ENCODE data around the gene SETDB1. TPM values are rescaled to one million over a fixed set of nuclear protein-coding genes. Genes with fewer than 3 reads are reported as not detected.

Gene SETDB1
- total RNA-seq, 1 experiment from 2014 or later = 66.5 TPM

DNA sequence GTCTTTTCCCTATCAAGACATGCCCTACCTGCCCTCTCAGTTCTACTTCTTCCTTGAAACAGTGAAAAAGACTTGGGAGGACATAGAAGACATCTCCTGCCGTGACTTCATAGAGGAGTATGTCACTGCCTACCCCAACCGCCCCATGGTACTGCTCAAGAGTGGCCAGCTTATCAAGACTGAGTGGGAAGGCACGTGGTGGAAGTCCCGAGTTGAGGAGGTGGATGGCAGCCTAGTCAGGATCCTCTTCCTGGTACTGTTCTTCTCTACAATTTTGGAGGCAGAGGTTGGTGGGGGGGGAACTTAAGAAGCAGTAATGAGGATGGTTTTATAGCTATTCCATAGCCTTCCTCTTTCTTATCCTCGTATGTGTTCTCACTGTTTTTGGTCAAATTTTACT is 18.7 kb downstream of the SETDB1 start:
- CTCF ChIA-PET = no interaction called here
- no peak for DNase-seq (ENCODE audit: low spot score)
- H3K4me1 ChIP-seq (ENCODE audit: insufficient read depth, low read length, poor library complexity, severe bottlenecking) = no peaks in the 10 kb centered on the region
- H3K4me3 ChIP-seq (ENCODE audit: low read depth, low read length, poor library complexity, severe bottlenecking) = no peak overlapping the region
- peaks cover 82% of the 10 kb centered on the region for H3K36me3 ChIP-seq (ENCODE audit: insufficient read depth, low read length, poor library complexity, severe bottlenecking)
- no TSS peak for BruUV-seq (replicated peaks)
- intact Hi-C loops (cut with micrococcal nuclease; ENCODE audit: unreplicated experiment) = no loop called here
- no peak overlapping the region for H3K27ac ChIP-seq (ENCODE audit: low read depth, low read length, poor library complexity, severe bottlenecking)
- no peak for TF ChIP-seq EZH2 (IDR thresholded peaks at IDR 0.05; ENCODE audit: borderline replicate concordance, low read depth, low read length, poor library complexity, severe bottlenecking)
- TF ChIP-seq, protein P1, sequence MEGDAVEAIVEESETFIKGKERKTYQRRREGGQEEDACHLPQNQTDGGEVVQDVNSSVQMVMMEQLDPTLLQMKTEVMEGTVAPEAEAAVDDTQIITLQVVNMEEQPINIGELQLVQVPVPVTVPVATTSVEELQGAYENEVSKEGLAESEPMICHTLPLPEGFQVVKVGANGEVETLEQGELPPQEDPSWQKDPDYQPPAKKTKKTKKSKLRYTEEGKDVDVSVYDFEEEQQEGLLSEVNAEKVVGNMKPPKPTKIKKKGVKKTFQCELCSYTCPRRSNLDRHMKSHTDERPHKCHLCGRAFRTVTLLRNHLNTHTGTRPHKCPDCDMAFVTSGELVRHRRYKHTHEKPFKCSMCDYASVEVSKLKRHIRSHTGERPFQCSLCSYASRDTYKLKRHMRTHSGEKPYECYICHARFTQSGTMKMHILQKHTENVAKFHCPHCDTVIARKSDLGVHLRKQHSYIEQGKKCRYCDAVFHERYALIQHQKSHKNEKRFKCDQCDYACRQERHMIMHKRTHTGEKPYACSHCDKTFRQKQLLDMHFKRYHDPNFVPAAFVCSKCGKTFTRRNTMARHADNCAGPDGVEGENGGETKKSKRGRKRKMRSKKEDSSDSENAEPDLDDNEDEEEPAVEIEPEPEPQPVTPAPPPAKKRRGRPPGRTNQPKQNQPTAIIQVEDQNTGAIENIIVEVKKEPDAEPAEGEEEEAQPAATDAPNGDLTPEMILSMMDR (conservative IDR thresholded peaks at IDR 0.05; ENCODE audit: low read depth, low read length) = no peak
- H3K27me3 ChIP-seq (replicated peaks; ENCODE audit: insufficient read depth, low read depth, low read length, poor library complexity) = no peaks in the 10 kb centered on the region
- POLR2A ChIA-PET (ENCODE audit: low non-redundant PET) = no interaction called here
- H3K9me3 ChIP-seq (ENCODE audit: low read depth, low read length, poor library complexity, severe bottlenecking) = no peaks in the 10 kb centered on the region

DNA sequence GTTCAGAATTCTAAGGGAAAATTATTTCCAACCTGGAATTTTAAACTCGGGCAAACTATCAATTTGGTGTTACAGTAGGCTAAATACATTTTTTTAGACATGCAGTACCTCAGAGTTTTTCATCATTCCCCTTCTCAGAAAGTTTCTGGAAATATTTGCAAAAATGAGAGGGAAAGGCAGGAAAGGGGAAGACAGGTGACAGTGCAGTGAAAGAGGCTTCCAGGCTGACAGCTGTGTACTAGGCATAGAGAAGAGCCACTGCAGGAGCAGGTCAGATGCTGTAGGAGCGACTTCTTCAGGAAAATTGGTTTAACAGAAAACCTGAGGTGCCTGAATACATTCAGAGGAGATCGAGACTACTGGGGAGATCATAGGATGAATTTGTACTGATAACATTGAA is 28.5 kb downstream of the SETDB1 start:
- intact Hi-C loops (cut with micrococcal nuclease; ENCODE audit: unreplicated experiment) = no loop called here
- Histone ChIP-seq H3K4me3 (ENCODE audit: low read depth, low read length, poor library complexity, severe bottlenecking) (no peak overlapping the region), H3K9me3 (ENCODE audit: low read depth, low read length, poor library complexity, severe bottlenecking) (no peaks in the 10 kb centered on the region), H3K36me3 (ENCODE audit: insufficient read depth, low read length, poor library complexity, severe bottlenecking) (peaks cover 57% of the 10 kb centered on the region), H3K4me1 (ENCODE audit: insufficient read depth, low read length, poor library complexity, severe bottlenecking) (no peaks in the 10 kb centered on the region), H3K27me3 (replicated peaks; ENCODE audit: insufficient read depth, low read depth, low read length, poor library complexity) (no peaks in the 10 kb centered on the region), H3K27ac (ENCODE audit: low read depth, low read length, poor library complexity, severe bottlenecking) (no peak overlapping the region)
- DNase-seq (ENCODE audit: low spot score) = no peak
- ChIA-PET CTCF (no interaction called here), POLR2A (ENCODE audit: low non-redundant PET) (no interaction called here)
- TF ChIP-seq EZH2 (IDR thresholded peaks at IDR 0.05; ENCODE audit: borderline replicate concordance, low read depth, low read length, poor library complexity, severe bottlenecking) = no peak
- TF ChIP-seq, protein P1 (conservative IDR thresholded peaks at IDR 0.05; ENCODE audit: low read depth, low read length) = no peak
- BruUV-seq (replicated peaks) = no TSS peak

- no TSS peak for BruUV-seq (replicated peaks)
- intact Hi-C loops (cut with micrococcal nuclease; ENCODE audit: unreplicated experiment) = no loop called here
- Histone ChIP-seq H3K9me3 (ENCODE audit: low read depth, low read length, poor library complexity, severe bottlenecking) (no peaks in the 10 kb centered on the region), H3K36me3 (ENCODE audit: insufficient read depth, low read length, poor library complexity, severe bottlenecking) (peaks cover 59% of the 10 kb centered on the region), H3K4me3 (ENCODE audit: low read depth, low read length, poor library complexity, severe bottlenecking) (no peak overlapping the region), H3K27ac (ENCODE audit: low read depth, low read length, poor library complexity, severe bottlenecking) (no peak overlapping the region), H3K4me1 (ENCODE audit: insufficient read depth, low read length, poor library complexity, severe bottlenecking) (no peaks in the 10 kb centered on the region), H3K27me3 (replicated peaks; ENCODE audit: insufficient read depth, low read depth, low read length, poor library complexity) (no peaks in the 10 kb centered on the region)
- POLR2A ChIA-PET (ENCODE audit: low non-redundant PET) = no interaction called here
- DNase-seq (ENCODE audit: low spot score) = no peak
- CTCF ChIA-PET = no interaction called here
- TF ChIP-seq, protein P1 (conservative IDR thresholded peaks at IDR 0.05; ENCODE audit: low read depth, low read length) = no peak
- TF ChIP-seq EZH2 (IDR thresholded peaks at IDR 0.05; ENCODE audit: borderline replicate concordance, low read depth, low read length, poor library complexity, severe bottlenecking) = no peak
These were observed 29.1 kb downstream of the SETDB1 start for GRCh38 chr1:150955280-150955679.

Data from A673 (cell line).